K562 (cell line): ENCODE data around the gene NDUFC2. TPM values are rescaled to one million over a fixed set of nuclear protein-coding genes. Genes with fewer than 3 reads are reported as not detected.

Experiments
- CEBPB ChIP-seq: fragments of 450-650 bp; IDR thresholded peaks from 2 replicates; pipeline ENCODE4 v1.6.1; 2016; ENCODE audit warnings: missing genetic modification characterization, missing compliant biosample characterization
- CHD2 ChIP-seq: IDR thresholded peaks from 2 replicates; pipeline ENCODE4 v1.6.1; 2011; ENCODE audit warnings: low read depth, low read length
- CREM ChIP-seq: IDR thresholded peaks from 2 replicates; pipeline ENCODE4 v1.6.1; 2014; ENCODE audit warnings: antibody characterized with exemption, low read depth
- FOS ChIP-seq: IDR thresholded peaks from 3 replicates; pipeline ENCODE4 v1.6.1; 2011; ENCODE audit not compliant: insufficient read length; ENCODE audit errors: extremely low read depth
- FOXK2 ChIP-seq, 2 experiments: fragments of 450-650 bp; IDR thresholded peaks in 1 of 2; conservative IDR thresholded peaks in 1 of 2; 2 replicates each; pipeline ENCODE4 v1.6.1; 2016; ENCODE audit warnings: low read depth in 2 of 2, mild to moderate bottlenecking in 1 of 2
- GTF2A2 ChIP-seq: IDR thresholded peaks from 2 replicates; pipeline ENCODE4 v1.6.1; 2016; ENCODE audit warnings: mild to moderate bottlenecking, missing genetic modification characterization, missing compliant biosample characterization
- KDM4B ChIP-seq, 2 experiments: fragments of 450-650 bp in 1 of 2; sonication (generic) in 1 of 2; IDR thresholded peaks; 2 replicates each; pipeline ENCODE4 v1.6.1; 2016 to 2017; ENCODE audit warnings: borderline replicate concordance in 2 of 2, antibody characterized with exemption in 1 of 2, low read depth in 1 of 2, mild to moderate bottlenecking in 1 of 2
- MED1 ChIP-seq: sonication (generic); formaldehyde crosslinking; IDR thresholded peaks from 2 replicates; pipeline ENCODE4 v1.8.1; 2023; ENCODE audit warnings: missing genetic modification reagents, borderline replicate concordance
- NFE2 ChIP-seq: IDR thresholded peaks from 2 replicates; pipeline ENCODE4 v1.6.1; 2014; ENCODE audit warnings: antibody characterized with exemption, low read depth
- NFRKB ChIP-seq: fragments of 450-650 bp; IDR thresholded peaks from 2 replicates; pipeline ENCODE4 v1.6.1; 2016; ENCODE audit warnings: low read depth
- RHOXF2B ChIP-seq: fragments of 250-450 bp; sonication (Bioruptor Pico); conservative IDR thresholded peaks from 2 replicates; pipeline ENCODE4 v1.5.1; 2021
- SAFB ChIP-seq: fragments of 200-400 bp; formaldehyde crosslinking; IDR thresholded peaks from 2 replicates; pipeline ENCODE4 v1.6.1; 2017; ENCODE audit warnings: low read depth, low read length, borderline replicate concordance
- SIN3A ChIP-seq, 2 experiments: fragments of 150-350 bp in 1 of 2; IDR thresholded peaks; 2 replicates each; pipeline ENCODE4 v1.6.1; 2011 to 2016; ENCODE audit warnings: borderline replicate concordance in 2 of 2, low read depth in 2 of 2, low read length in 2 of 2, mild to moderate bottlenecking in 2 of 2, moderate library complexity in 2 of 2; ENCODE audit not compliant: control insufficient read depth in 1 of 2
- SP2 ChIP-seq: IDR thresholded peaks from 2 replicates; pipeline ENCODE4 v1.6.1; 2011; ENCODE audit warnings: mild to moderate bottlenecking, low read depth, low read length, moderate library complexity; ENCODE audit not compliant: poor library complexity, severe bottlenecking; ENCODE audit errors: extremely low read depth
- STAT5B ChIP-seq: fragments of 250-450 bp; sonication (Bioruptor Pico); IDR thresholded peaks from 2 replicates; pipeline ENCODE4 v1.8.0; 2021; ENCODE audit warnings: mild to moderate bottlenecking, inconsistent platforms
- YY1 ChIP-seq, 3 experiments: IDR thresholded peaks; 2 replicates each; pipeline ENCODE4 v1.6.1; 2011; ENCODE audit warnings: low read length in 2 of 3, mild to moderate bottlenecking in 2 of 3, moderate library complexity in 2 of 3, borderline replicate concordance in 1 of 3, control low read depth in 1 of 3, low read depth in 1 of 3; ENCODE audit not compliant: insufficient read depth in 3 of 3, insufficient replicate concordance in 2 of 3, control insufficient read depth in 1 of 3, insufficient read length in 1 of 3; ENCODE audit errors: extremely low read depth in 1 of 3
- ZNF217 ChIP-seq: sonication (generic); formaldehyde crosslinking; IDR thresholded peaks from 2 replicates; pipeline ENCODE4 v1.8.0; 2022; ENCODE audit warnings: mild to moderate bottlenecking, missing genetic modification reagents
- ZNF232 ChIP-seq: sonication (generic); formaldehyde crosslinking; IDR thresholded peaks from 2 replicates; pipeline ENCODE4 v1.8.0; 2022; ENCODE audit warnings: mild to moderate bottlenecking, missing genetic modification reagents
- ZNF507 ChIP-seq: conservative IDR thresholded peaks from 2 replicates; pipeline ENCODE4 v1.6.1; 2017; ENCODE audit warnings: missing genetic modification characterization, missing compliant biosample characterization
- ZNF717 ChIP-seq: fragments of 250-450 bp; sonication (Bioruptor Pico); IDR thresholded peaks from 2 replicates; pipeline ENCODE4 v1.5.0; 2021
- polyA plus RNA-seq, 8 experiments: library from polyadenylated mRNA; depleted of rRNA in 4 of 8; stranded (reverse) in 5 of 8; unstranded in 3 of 8; fragments of >200 nt; fragmentation: Nextera tagmentation in 2 of 8; fragmentation: Illumina TruSeq in 1 of 8; extraction: Ambion mirVana in 2 of 8; extraction: Trizol in 1 of 8; gene quantifications; 2 replicates each; pipeline versions ENCODE4 v1.2.1 to v1.2.3, GENCODE V29; 2011 to 2014; ENCODE audit warnings: inconsistent platforms in 1 of 8, missing spikeins in 1 of 8
- total RNA-seq, 7 experiments: library from RNA; depleted of rRNA in 6 of 7; stranded (reverse); fragments of >200 nt in 6 of 7; fragmentation: Illumina TruSeq in 2 of 7; extraction: Trizol in 2 of 7; gene quantifications; 2 replicates each; pipeline versions ENCODE4 v1.2.1 to v1.2.3, GENCODE V29; 2011 to 2021; ENCODE audit warnings: low replicate concordance in 1 of 7
- TF ChIP-seq, protein P1 (sequence below): sonication (generic); IDR thresholded peaks from 2 replicates; pipeline ENCODE4 v1.6.1; 2016
- TF ChIP-seq, protein P2 (sequence below): fragments of 250-450 bp; sonication (Bioruptor Pico); IDR thresholded peaks from 2 replicates; pipeline ENCODE4 v1.4.0; 2020; ENCODE audit warnings: mild to moderate bottlenecking, moderate library complexity

Gene NDUFC2
- total and polyA plus RNA-seq, 9 of the 15 experiments (the other 6 are each of a cell fraction or from before 2014, with no cell fraction given): 168 to 1,119 (median 442) TPM

DNA sequence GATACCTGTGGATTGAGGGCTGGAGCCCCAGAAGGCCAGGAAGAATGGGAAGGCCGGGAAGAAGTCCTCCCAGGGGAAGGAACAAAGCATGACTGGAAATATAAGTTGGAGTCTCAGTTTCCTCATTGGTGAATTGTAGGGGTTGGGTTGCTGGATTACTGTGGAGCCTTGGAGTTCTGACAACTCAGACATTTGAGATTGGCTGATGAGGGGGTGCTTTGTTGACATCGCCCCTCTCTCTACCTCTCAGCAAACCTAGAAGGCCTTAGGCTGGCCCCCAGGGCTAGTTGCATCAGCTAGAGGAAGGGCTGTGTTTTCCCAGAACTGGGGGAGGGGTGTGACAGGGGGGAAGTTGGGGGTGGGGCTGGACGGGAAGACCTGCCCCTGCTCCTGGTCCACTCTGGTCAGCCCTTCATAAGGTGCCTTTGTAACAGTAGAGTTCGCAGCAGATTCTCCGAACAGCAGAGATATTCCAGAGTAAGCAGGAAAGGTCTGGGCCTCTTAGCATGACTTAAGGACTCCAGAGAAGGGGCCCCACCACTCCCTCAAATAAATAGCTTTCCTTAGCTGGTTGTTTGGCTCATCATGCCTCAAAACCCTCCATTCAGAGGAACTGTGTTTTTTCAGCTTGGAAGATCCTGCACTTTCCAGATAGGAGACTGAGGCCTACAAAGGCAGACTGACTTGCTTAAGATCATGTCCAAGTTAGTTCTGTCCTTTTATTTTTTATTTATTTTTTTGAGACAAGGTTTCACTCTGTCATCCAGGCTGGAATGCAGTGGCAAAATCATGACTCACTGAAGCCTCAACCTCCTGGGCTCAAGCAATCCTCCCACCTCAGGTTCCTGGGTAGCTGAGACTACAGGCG lies 28.5 kb downstream of the NDUFC2 start (continued):
- TF ChIP-seq CEBPB (tag) (peak; percentile 43; the same call in 1 of the 2 replicates), ZNF217 (CRISPR knock-in tag) (no peak), CREM (no peak), ZNF507 (tag) (no peak), ZNF717 (CRISPR knock-in tag) (no peak), SIN3A (IDR thresholded peaks at IDR 0.05; ENCODE audit: borderline replicate concordance in 2 of 2, control insufficient read depth in 1 of 2, low read depth in 2 of 2, low read length in 2 of 2) (no peak), YY1 (IDR thresholded peaks at IDR 0.05; ENCODE audit: borderline replicate concordance in 1 of 3, control insufficient read depth in 1 of 3, extremely low read depth in 1 of 3, insufficient read depth in 3 of 3, insufficient read length in 1 of 3, insufficient replicate concordance in 2 of 3, low read depth in 1 of 3, low read length in 2 of 3) (no peak), MED1 (CRISPR knock-in tag) (no peak), CHD2 (no peak), NFRKB (peak; percentile 98), NFE2 (0 out of 2 replicates have a peak, but pooled peaks have one; percentile 28), STAT5B (CRISPR knock-in tag) (no peak), SAFB (no peak), KDM4B (IDR thresholded peaks at IDR 0.05; ENCODE audit: borderline replicate concordance in 2 of 2, low read depth in 1 of 2) (0 out of 4 replicates have a peak, but pooled peaks of 1 of the 2 experiments have one; percentile 34), ZNF232 (CRISPR knock-in tag) (no peak), FOS (no peak), GTF2A2 (tag) (0 out of 2 replicates have a peak, but pooled peaks have one; percentile 60), SP2 (no peak), RHOXF2B (CRISPR knock-in tag) (no peak), FOXK2 (conservative IDR thresholded peaks at IDR 0.05 in 1 of 2, IDR thresholded peaks at IDR 0.05 in 1 of 2; ENCODE audit: low read depth in 2 of 2) (peak; percentile 73 to 80)
- TF ChIP-seq, protein P1, sequence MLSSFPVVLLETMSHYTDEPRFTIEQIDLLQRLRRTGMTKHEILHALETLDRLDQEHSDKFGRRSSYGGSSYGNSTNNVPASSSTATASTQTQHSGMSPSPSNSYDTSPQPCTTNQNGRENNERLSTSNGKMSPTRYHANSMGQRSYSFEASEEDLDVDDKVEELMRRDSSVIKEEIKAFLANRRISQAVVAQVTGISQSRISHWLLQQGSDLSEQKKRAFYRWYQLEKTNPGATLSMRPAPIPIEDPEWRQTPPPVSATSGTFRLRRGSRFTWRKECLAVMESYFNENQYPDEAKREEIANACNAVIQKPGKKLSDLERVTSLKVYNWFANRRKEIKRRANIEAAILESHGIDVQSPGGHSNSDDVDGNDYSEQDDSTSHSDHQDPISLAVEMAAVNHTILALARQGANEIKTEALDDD: no peak
- TF ChIP-seq, protein P2, sequence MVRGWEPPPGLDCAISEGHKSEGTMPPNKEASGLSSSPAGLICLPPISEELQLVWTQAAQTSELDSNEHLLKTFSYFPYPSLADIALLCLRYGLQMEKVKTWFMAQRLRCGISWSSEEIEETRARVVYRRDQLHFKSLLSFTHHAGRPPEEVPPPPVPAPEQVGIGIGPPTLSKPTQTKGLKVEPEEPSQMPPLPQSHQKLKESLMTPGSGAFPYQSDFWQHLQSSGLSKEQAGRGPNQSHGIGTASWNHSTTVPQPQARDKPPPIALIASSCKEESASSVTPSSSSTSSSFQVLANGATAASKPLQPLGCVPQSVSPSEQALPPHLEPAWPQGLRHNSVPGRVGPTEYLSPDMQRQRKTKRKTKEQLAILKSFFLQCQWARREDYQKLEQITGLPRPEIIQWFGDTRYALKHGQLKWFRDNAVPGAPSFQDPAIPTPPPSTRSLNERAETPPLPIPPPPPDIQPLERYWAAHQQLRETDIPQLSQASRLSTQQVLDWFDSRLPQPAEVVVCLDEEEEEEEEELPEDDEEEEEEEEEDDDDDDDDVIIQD: no peak
